Measurements from ENCODE around the gene CRAMP1. TPM values are rescaled to one million over a fixed set of nuclear protein-coding genes. Genes with fewer than 3 reads are reported as not detected.

The CRAMP1 gene
- total RNA-seq, 1 donor from 2014 or later: 24.1 TPM

- Histone ChIP-seq H3K4me1 (no peaks in the 10 kb centered on the region), H3K27ac (no peak overlapping the region), H3K27me3 (ENCODE audit: low read depth) (no peaks in the 10 kb centered on the region), H3K4me3 (no peak overlapping the region), H3K9me3 (no peaks in the 10 kb centered on the region), H3K36me3 (peaks cover 95% of the 10 kb centered on the region)
- no peak for TF ChIP-seq CTCF (IDR thresholded peaks at IDR 0.05)
- intact Hi-C loops (cut with DNase I): no loop called here
- ATAC-seq (no peak), DNase-seq (no peak)
These were observed 58.7 kb downstream of the CRAMP1 start for GRCh38 chr16:1670866-1671265.

GRCh38 chr16:1673424-1674151 lies 61.4 kb downstream of the CRAMP1 start:
- TF ChIP-seq CTCF (IDR thresholded peaks at IDR 0.05): no peak
- ATAC-seq (no peak), DNase-seq (no peak)
- H3K27ac ChIP-seq: no peak overlapping the region
- H3K4me3 ChIP-seq: no peak overlapping the region
- intact Hi-C loops (cut with DNase I): no loop called here
- H3K36me3 ChIP-seq: peaks cover 70% of the 10 kb centered on the region
- H3K4me1 ChIP-seq: peaks cover 4% of the 10 kb centered on the region
- no peaks in the 10 kb centered on the region for H3K9me3 ChIP-seq
- no peaks in the 10 kb centered on the region for H3K27me3 ChIP-seq (ENCODE audit: low read depth)

- TF ChIP-seq CTCF (IDR thresholded peaks at IDR 0.05): no peak
These were observed 62.1 kb downstream of the CRAMP1 start for GRCh38 chr16:1674306-1674705.

GRCh38 chr16:1674751-1675664 lies 62.8 kb downstream of the CRAMP1 start:
- Histone ChIP-seq H3K4me3 (no peak overlapping the region), H3K27me3 (ENCODE audit: low read depth) (no peaks in the 10 kb centered on the region), H3K36me3 (peaks cover 57% of the 10 kb centered on the region), H3K27ac (no peak overlapping the region), H3K9me3 (no peaks in the 10 kb centered on the region), H3K4me1 (peaks cover 14% of the 10 kb centered on the region)
- no peak for TF ChIP-seq CTCF (IDR thresholded peaks at IDR 0.05)
- no peak for ATAC-seq
- DNase-seq: no peak
- intact Hi-C loops (cut with DNase I): no loop called here

More at GRCh38 chr16:1674306-1674705, 62.1 kb downstream of the CRAMP1 start:
- DNase-seq: no peak
- no peaks in the 10 kb centered on the region for H3K27me3 ChIP-seq (ENCODE audit: low read depth)
- H3K4me3 ChIP-seq: no peak overlapping the region
- H3K4me1 ChIP-seq: peaks cover 11% of the 10 kb centered on the region
- intact Hi-C loops (cut with DNase I): no loop called here
- H3K27ac ChIP-seq: no peak overlapping the region
- H3K36me3 ChIP-seq: peaks cover 63% of the 10 kb centered on the region
- ATAC-seq: no peak
- H3K9me3 ChIP-seq: no peaks in the 10 kb centered on the region

- ATAC-seq (no peak), DNase-seq (no peak)
- Histone ChIP-seq H3K4me1 (peaks cover 14% of the 10 kb centered on the region), H3K36me3 (peaks cover 41% of the 10 kb centered on the region), H3K27ac (no peak overlapping the region), H3K27me3 (ENCODE audit: low read depth) (no peaks in the 10 kb centered on the region), H3K9me3 (no peaks in the 10 kb centered on the region), H3K4me3 (no peak overlapping the region)
- intact Hi-C loops (cut with DNase I): no loop called here
- no peak for TF ChIP-seq CTCF (IDR thresholded peaks at IDR 0.05)
These were observed 64.5 kb downstream of the CRAMP1 start for GRCh38 chr16:1676661-1677060.
